ENCODE data around the gene LSM14A.

GRCh38 chr19:34226036-34226435, 53.7 kb downstream of the LSM14A start:
- TF ChIP-seq POLR2AphosphoS5 (IDR thresholded peaks at IDR 0.05; ENCODE audit: low read depth) (no peak), GABPA (IDR thresholded peaks at IDR 0.05; ENCODE audit: low read depth) (no peak), CTCF (IDR thresholded peaks at IDR 0.05; ENCODE audit: insufficient read depth, low read length) (no peak)
